ENCODE data around the gene SELENBP1. TPM values are rescaled to one million over a fixed set of nuclear protein-coding genes. Genes with fewer than 3 reads are reported as not detected.
A peak's percentile ranks its signal among the peaks of the same experiment; 100 is the strongest.

SELENBP1 gene
- polyA plus RNA-seq, 1 of the 3 experiments (the other 2 are of a cell fraction), result 0.16 TPM

GRCh38 chr1:151340870-151341754 is 31.4 kb downstream of the SELENBP1 start:
- H3K4me3 ChIP-seq (ENCODE audit: low read depth in 2 of 2, low read length in 1 of 2), result no peak overlapping the region; a peak in 1 of 4 replicates
- H3K9me3 ChIP-seq, result no peaks in the 10 kb centered on the region
- peaks cover 6 to 7% of the 10 kb centered on the region in 2 experiments; a peak in 2 of 4 replicates for H3K4me1 ChIP-seq (ENCODE audit: control insufficient read depth in 1 of 2, insufficient read depth in 2 of 2, low read depth in 1 of 2, low read length in 1 of 2)
- H3K9ac ChIP-seq, result no peak overlapping the region
- CTCF ChIA-PET, result interaction anchor here (0.6 to 11.2 kb wide), 53 partner anchors 11 to 769 kb away, joined by 3 to 309 read pairs (median 5); partner anchors contain the start of genes PI4KB, PSMB4, PSMD4 and VPS72
- no peak overlapping the region for H2AFZ ChIP-seq (ENCODE audit: low read depth)
- WGBS (ENCODE audit: low lambda C conversion rate), result 38% methylated on average over 7 of the region's 7 CpGs
- no peaks in the 10 kb centered on the region for H3K27me3 ChIP-seq (ENCODE audit: insufficient read depth)
- no peaks in the 10 kb centered on the region for H4K20me1 ChIP-seq (ENCODE audit: insufficient read depth)
- peaks cover 11% of the 10 kb centered on the region for H3F3A ChIP-seq (replicated peaks; ENCODE audit: insufficient read depth)
- H3K27ac ChIP-seq (ENCODE audit: low read depth in 2 of 2, low read length in 1 of 2), result peak overlapping the region; percentile 58 to 70
- peak; percentile 67 for DNase-seq
- H3K4me2 ChIP-seq, result peak overlapping the region; percentile 29; the same call in 1 of the 2 replicates
- POLR2A ChIA-PET, result interaction anchor here (0.7 to 1.9 kb wide), 4 partner anchors 14 to 60 kb away, joined by 3 to 10 read pairs (median 8); partner anchors contain the start of genes PI4KB and ZNF687
- H3K36me3 ChIP-seq (replicated peaks in 1 of 2; ENCODE audit: control insufficient read depth in 1 of 2, insufficient read depth in 2 of 2, low read length in 1 of 2), result peaks cover 6 to 34% of the 10 kb centered on the region in 2 experiments
- TF ChIP-seq TCF12 (IDR thresholded peaks at IDR 0.05), result no peak
- TF ChIP-seq RAD21 (IDR thresholded peaks at IDR 0.05; ENCODE audit: low read length), result peak; percentile 90
- TF ChIP-seq SIN3A (IDR thresholded peaks at IDR 0.05; ENCODE audit: borderline replicate concordance, low read depth, low read length), result peak; percentile 63; the same call in 1 of the 2 replicates
- TF ChIP-seq SMC3 (IDR thresholded peaks at IDR 0.05; ENCODE audit: low read depth, low read length), result peak; percentile 83
- TF ChIP-seq JUND (IDR thresholded peaks at IDR 0.05), result no peak
- no peak for TF ChIP-seq USF2 (IDR thresholded peaks at IDR 0.05; ENCODE audit: borderline replicate concordance, low read depth, low read length)
- peak; percentile 77 for TF ChIP-seq CTCF (IDR thresholded peaks at IDR 0.05)
- peak; percentile 38; the same call in 1 of the 2 replicates for TF ChIP-seq USF1 (IDR thresholded peaks at IDR 0.05; ENCODE audit: borderline replicate concordance, low read depth)
- peak; percentile 71; the same call in 1 of the 2 replicates for TF ChIP-seq RFX5 (IDR thresholded peaks at IDR 0.05; ENCODE audit: low read length)
- TF ChIP-seq ZBTB33 (IDR thresholded peaks at IDR 0.05; ENCODE audit: borderline replicate concordance, low read depth), result no peak
- H3K9me2 ChIP-seq, result no peaks in the 10 kb centered on the region
- H3K79me2 ChIP-seq (ENCODE audit: insufficient read depth), result peaks cover 2% of the 10 kb centered on the region
